Measurements from ENCODE around the gene TSPAN18.

- no peak for TF ChIP-seq RAD21 (IDR thresholded peaks at IDR 0.05; ENCODE audit: low read length)
- TF ChIP-seq TEAD4 (IDR thresholded peaks at IDR 0.05; ENCODE audit: borderline replicate concordance, insufficient read depth), result no peak
- TF ChIP-seq RFX5 (IDR thresholded peaks at IDR 0.05; ENCODE audit: low read length), result no peak
- no peak for TF ChIP-seq POLR2AphosphoS5 (IDR thresholded peaks at IDR 0.05; ENCODE audit: low read depth, low read length)
Measured at GRCh38 chr11:44681698-44682097, 45.1 kb upstream of the TSPAN18 start.
